ENCODE measurements around the gene LRRN2. TPM values are rescaled to one million over a fixed set of nuclear protein-coding genes. Genes with fewer than 3 reads are reported as not detected.

Gene LRRN2
- total RNA-seq, 1 experiment from 2014 or later: 5.0 TPM

DNA sequence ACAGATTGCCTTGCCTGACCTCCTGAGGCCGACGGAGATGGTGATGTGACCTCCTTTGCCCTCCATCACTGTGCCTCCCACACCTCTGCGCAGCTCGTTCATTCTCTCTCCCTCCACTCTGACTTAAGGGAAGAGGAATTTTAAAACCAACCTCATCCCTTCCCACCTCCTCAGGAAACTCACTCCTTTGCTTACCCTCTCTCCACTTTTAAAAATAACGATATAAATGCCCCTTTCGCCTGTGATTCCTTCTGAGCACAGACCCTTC, 21.2 kb downstream of the LRRN2 start:
- H3K36me3 ChIP-seq (ENCODE audit: low read depth, low read length): no peaks in the 10 kb centered on the region
- no peaks in the 10 kb centered on the region for H3K79me2 ChIP-seq (ENCODE audit: low read length)
- no peaks in the 10 kb centered on the region for H3K9me2 ChIP-seq (replicated peaks; ENCODE audit: low read length)
- no peaks in the 10 kb centered on the region for H3F3A ChIP-seq (ENCODE audit: low read length, unreplicated experiment)
- H3K9me3 ChIP-seq (ENCODE audit: low read length): no peaks in the 10 kb centered on the region
- CTCF ChIA-PET: no interaction called here
- no peak for TF ChIP-seq EZH2phosphoT487 (IDR thresholded peaks at IDR 0.05; ENCODE audit: borderline replicate concordance, low read length)
- TF ChIP-seq EZH2 (IDR thresholded peaks at IDR 0.05; ENCODE audit: low read length, unreplicated experiment): no peak
- TF ChIP-seq, protein P1, sequence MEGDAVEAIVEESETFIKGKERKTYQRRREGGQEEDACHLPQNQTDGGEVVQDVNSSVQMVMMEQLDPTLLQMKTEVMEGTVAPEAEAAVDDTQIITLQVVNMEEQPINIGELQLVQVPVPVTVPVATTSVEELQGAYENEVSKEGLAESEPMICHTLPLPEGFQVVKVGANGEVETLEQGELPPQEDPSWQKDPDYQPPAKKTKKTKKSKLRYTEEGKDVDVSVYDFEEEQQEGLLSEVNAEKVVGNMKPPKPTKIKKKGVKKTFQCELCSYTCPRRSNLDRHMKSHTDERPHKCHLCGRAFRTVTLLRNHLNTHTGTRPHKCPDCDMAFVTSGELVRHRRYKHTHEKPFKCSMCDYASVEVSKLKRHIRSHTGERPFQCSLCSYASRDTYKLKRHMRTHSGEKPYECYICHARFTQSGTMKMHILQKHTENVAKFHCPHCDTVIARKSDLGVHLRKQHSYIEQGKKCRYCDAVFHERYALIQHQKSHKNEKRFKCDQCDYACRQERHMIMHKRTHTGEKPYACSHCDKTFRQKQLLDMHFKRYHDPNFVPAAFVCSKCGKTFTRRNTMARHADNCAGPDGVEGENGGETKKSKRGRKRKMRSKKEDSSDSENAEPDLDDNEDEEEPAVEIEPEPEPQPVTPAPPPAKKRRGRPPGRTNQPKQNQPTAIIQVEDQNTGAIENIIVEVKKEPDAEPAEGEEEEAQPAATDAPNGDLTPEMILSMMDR (conservative IDR thresholded peaks at IDR 0.05; ENCODE audit: low read depth, low read length): no peak
- no TSS peak for BruUV-seq (replicated peaks)
- H2AFZ ChIP-seq (ENCODE audit: low read length): no peak overlapping the region
- DNase-seq: no peak
- POLR2A ChIA-PET (ENCODE audit: unreplicated experiment): no interaction called here
- H3K4me2 ChIP-seq (ENCODE audit: low read length): no peak overlapping the region
- H3K9ac ChIP-seq (ENCODE audit: low read length): no peak overlapping the region
- no peak for ATAC-seq
- no peaks in the 10 kb centered on the region for H4K20me1 ChIP-seq (ENCODE audit: low read length)
- H3K27ac ChIP-seq (ENCODE audit: low read length): no peak overlapping the region
- H3K4me3 ChIP-seq (ENCODE audit: low read length): no peak overlapping the region
- no peaks in the 10 kb centered on the region for H3K4me1 ChIP-seq (ENCODE audit: insufficient read depth, low read length)
- intact Hi-C loops (cut with micrococcal nuclease): no loop called here
- H3K27me3 ChIP-seq (ENCODE audit: low read length): peaks cover 8% of the 10 kb centered on the region; the same call in 1 of the 2 replicates

DNA sequence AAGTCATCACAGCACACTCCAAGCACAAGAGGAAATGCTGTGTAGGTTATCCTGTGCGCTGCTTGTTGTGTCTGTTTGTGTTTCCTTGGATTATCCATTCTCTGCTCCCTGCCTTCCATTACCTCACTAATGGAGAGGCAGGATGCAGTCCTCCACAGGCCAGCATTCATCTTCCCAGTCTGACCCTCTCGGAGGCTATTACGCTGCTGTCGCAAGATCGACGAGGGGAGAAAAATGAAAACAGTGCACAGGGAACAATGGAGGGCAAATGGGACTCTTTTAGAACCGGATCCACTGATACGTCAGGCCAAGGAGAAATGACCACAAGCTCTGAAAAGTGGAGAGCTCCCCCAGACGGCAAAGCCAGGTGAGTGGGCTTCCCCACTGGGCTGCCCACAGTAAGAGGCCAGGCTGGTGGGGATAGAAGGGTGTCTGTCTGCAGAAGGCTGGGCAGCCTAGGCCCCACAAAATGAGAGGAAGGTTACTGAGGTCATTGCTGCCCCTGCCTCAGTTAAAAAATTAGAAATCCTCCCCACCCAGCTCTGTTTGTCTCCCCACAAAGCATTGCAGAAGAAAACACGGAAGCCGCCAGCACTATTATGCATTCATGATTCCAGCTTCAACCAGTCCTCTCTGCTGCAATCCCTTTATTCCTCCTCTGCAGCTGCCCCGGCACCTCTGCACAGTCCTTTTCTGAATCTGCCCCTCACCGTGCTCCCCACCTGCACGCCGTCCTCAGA, 21.7 kb downstream of the LRRN2 start:
- Histone ChIP-seq H3K9ac (ENCODE audit: low read length) (no peak overlapping the region), H3K27me3 (ENCODE audit: low read length) (peaks cover 8% of the 10 kb centered on the region; the same call in 1 of the 2 replicates), H3K4me3 (ENCODE audit: low read length) (no peak overlapping the region), H2AFZ (ENCODE audit: low read length) (no peak overlapping the region), H3F3A (ENCODE audit: low read length, unreplicated experiment) (no peaks in the 10 kb centered on the region), H3K9me3 (ENCODE audit: low read length) (no peaks in the 10 kb centered on the region), H3K36me3 (ENCODE audit: low read depth, low read length) (no peaks in the 10 kb centered on the region), H3K4me1 (ENCODE audit: insufficient read depth, low read length) (no peaks in the 10 kb centered on the region), H3K9me2 (replicated peaks; ENCODE audit: low read length) (no peaks in the 10 kb centered on the region), H4K20me1 (ENCODE audit: low read length) (no peaks in the 10 kb centered on the region), H3K27ac (ENCODE audit: low read length) (no peak overlapping the region), H3K79me2 (ENCODE audit: low read length) (no peaks in the 10 kb centered on the region), H3K4me2 (ENCODE audit: low read length) (no peak overlapping the region)
- intact Hi-C loops (cut with micrococcal nuclease): no loop called here
- TF ChIP-seq EZH2 (IDR thresholded peaks at IDR 0.05; ENCODE audit: low read length, unreplicated experiment): no peak
- no peak for TF ChIP-seq EZH2phosphoT487 (IDR thresholded peaks at IDR 0.05; ENCODE audit: borderline replicate concordance, low read length)
- TF ChIP-seq, protein P1 (conservative IDR thresholded peaks at IDR 0.05; ENCODE audit: low read depth, low read length): no peak
- no TSS peak for BruUV-seq (replicated peaks)
- ChIA-PET CTCF (no interaction called here), POLR2A (ENCODE audit: unreplicated experiment) (no interaction called here)
- no peak for DNase-seq
- no peak for ATAC-seq

DNA sequence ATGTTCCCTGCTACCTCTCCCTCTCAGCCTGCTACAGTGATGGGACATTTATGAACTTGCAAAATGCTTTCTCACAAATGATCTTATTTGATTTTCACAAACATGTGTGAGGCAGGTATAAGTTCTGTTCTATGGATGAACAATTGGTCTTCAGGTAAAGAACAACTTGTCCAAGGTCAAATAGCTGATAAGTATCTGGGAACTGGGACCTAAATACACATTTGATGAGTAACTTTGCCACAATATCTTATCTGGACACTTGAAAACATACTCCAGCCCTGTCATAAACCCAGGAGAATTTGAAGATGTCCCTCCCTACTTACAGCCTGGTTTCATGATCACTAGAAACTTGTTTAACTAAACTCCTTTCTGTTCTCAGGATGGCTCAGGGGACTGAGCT, 23.0 kb downstream of the LRRN2 start:
- Histone ChIP-seq H3K27ac (ENCODE audit: low read length) (no peak overlapping the region), H3K79me2 (ENCODE audit: low read length) (no peaks in the 10 kb centered on the region), H3K27me3 (ENCODE audit: low read length) (peaks cover 8% of the 10 kb centered on the region; the same call in 1 of the 2 replicates), H3K9me3 (ENCODE audit: low read length) (no peaks in the 10 kb centered on the region), H3K9ac (ENCODE audit: low read length) (no peak overlapping the region), H3K4me2 (ENCODE audit: low read length) (no peak overlapping the region), H3F3A (ENCODE audit: low read length, unreplicated experiment) (no peaks in the 10 kb centered on the region), H4K20me1 (ENCODE audit: low read length) (no peaks in the 10 kb centered on the region), H3K9me2 (replicated peaks; ENCODE audit: low read length) (no peaks in the 10 kb centered on the region), H2AFZ (ENCODE audit: low read length) (no peak overlapping the region), H3K4me1 (ENCODE audit: insufficient read depth, low read length) (no peaks in the 10 kb centered on the region), H3K36me3 (ENCODE audit: low read depth, low read length) (no peaks in the 10 kb centered on the region), H3K4me3 (ENCODE audit: low read length) (no peak overlapping the region)
- intact Hi-C loops (cut with micrococcal nuclease): no loop called here
- no TSS peak for BruUV-seq (replicated peaks)
- TF ChIP-seq EZH2 (IDR thresholded peaks at IDR 0.05; ENCODE audit: low read length, unreplicated experiment) (no peak), EZH2phosphoT487 (IDR thresholded peaks at IDR 0.05; ENCODE audit: borderline replicate concordance, low read length) (no peak)
- TF ChIP-seq, protein P1 (conservative IDR thresholded peaks at IDR 0.05; ENCODE audit: low read depth, low read length): no peak
- CTCF ChIA-PET: no interaction called here
- POLR2A ChIA-PET (ENCODE audit: unreplicated experiment): interaction anchor here (0.6 kb wide), 1 partner anchor 131 kb away, joined by 3 read pairs; no protein-coding TSS in a partner anchor
- DNase-seq: no peak
- ATAC-seq: no peak
